SJSA1 (cell line): ENCODE results near the gene HOXD12. TPM values are rescaled to one million over a fixed set of nuclear protein-coding genes. Genes with fewer than 3 reads are reported as not detected.

Experiments used
- DNase-seq, 2 experiments: peaks; one replicate each; pipeline ENCODE4 v3.0.0-alpha.2; 2015 to 2020; ENCODE audit warnings: low spot score in 2 of 2, low read depth in 1 of 2
- H3K27ac ChIP-seq: fragments of 250-450 bp; sonication (Bioruptor Pico); 2 replicates; pipeline ENCODE4 v1.5.1; 2020; ENCODE audit warnings: mild to moderate bottlenecking, moderate library complexity
- H3K27me3 ChIP-seq: fragments of 250-450 bp; sonication (Bioruptor Pico); replicated peaks from 2 replicates; pipeline ENCODE4 v1.5.1; 2020; ENCODE audit warnings: mild to moderate bottlenecking, moderate library complexity
- H3K36me3 ChIP-seq: fragments of 250-450 bp; sonication (Bioruptor Pico); 2 replicates; pipeline ENCODE4 v1.5.1; 2020; ENCODE audit warnings: mild to moderate bottlenecking
- H3K4me1 ChIP-seq: fragments of 250-450 bp; sonication (Bioruptor Pico); replicated peaks from 2 replicates; pipeline ENCODE4 v1.6.1; 2021; ENCODE audit warnings: mild to moderate bottlenecking
- H3K4me3 ChIP-seq: fragments of 250-450 bp; sonication (Bioruptor Pico); 2 replicates; pipeline ENCODE4 v1.5.1; 2020; ENCODE audit warnings: mild to moderate bottlenecking
- H3K9me3 ChIP-seq: fragments of 250-450 bp; sonication (Bioruptor Pico); replicated peaks from 2 replicates; pipeline ENCODE4 v1.5.1; 2020; ENCODE audit warnings: mild to moderate bottlenecking
- total RNA-seq: library from RNA; depleted of rRNA; stranded (reverse); fragments of >200 nt; shearing (Covaris generic); gene quantifications from 2 replicates; pipeline ENCODE4 v1.2.3, GENCODE V29; 2014; rRNA removed

Gene HOXD12
- total RNA-seq, 1 experiment from 2014 or later: 0.13 TPM

- Histone ChIP-seq H3K36me3 (peaks cover 14% of the 10 kb centered on the region; the same call in 1 of the 2 replicates), H3K27me3 (no peaks in the 10 kb centered on the region), H3K4me1 (no peaks in the 10 kb centered on the region), H3K4me3 (no peak overlapping the region), H3K27ac (no peak overlapping the region), H3K9me3 (no peaks in the 10 kb centered on the region)
- no peak for DNase-seq
Measured at GRCh38 chr2:176150584-176151441, 51.2 kb downstream of the HOXD12 start.

GRCh38 chr2:176151442-176152287, 52.1 kb downstream of the HOXD12 start, which contains the start of gene HOXD4:
Gene HOXD4 (plus strand): TSS chr2:176151550. CDS start chr2:176151634, 84 bp downstream.
- Histone ChIP-seq H3K4me1 (no peaks in the 10 kb centered on the region), H3K9me3 (no peaks in the 10 kb centered on the region), H3K27me3 (no peaks in the 10 kb centered on the region), H3K27ac (no peak within 1 kb of the TSS), H3K4me3 (no peak within 1 kb of the TSS), H3K36me3 (peaks cover 14% of the 10 kb centered on the region; the same call in 1 of the 2 replicates)
- no peak for DNase-seq

Other genes starting within 250 kb of the HOXD12 start
- gene LNPK, start 97.5 kb upstream of the HOXD12 start, total RNA-seq: 46.0 and 54.6 TPM in 2 replicates
- gene EVX2, start 15.8 kb upstream of the HOXD12 start, total RNA-seq: not detected in 2 replicates
- 0.06 and 0.50 TPM in 2 replicates for gene HOXD13, start 7.1 kb upstream of the HOXD12 start, total RNA-seq
- not detected in 2 replicates for gene HOXD11, start 7.5 kb downstream of the HOXD12 start, total RNA-seq
- not detected in 2 replicates for gene HOXD10, start 17.0 kb downstream of the HOXD12 start, total RNA-seq
- gene HOXD9, start 22.9 kb downstream of the HOXD12 start, total RNA-seq: 1.8 TPM in 2 replicates
- 13.0 and 16.8 TPM in 2 replicates for gene HOXD8, start 29.9 kb downstream of the HOXD12 start, total RNA-seq
- gene HOXD4, start 51.8 kb downstream of the HOXD12 start, total RNA-seq: 0.29 and 5.9 TPM in 2 replicates
- gene HOXD3, start 57.5 kb downstream of the HOXD12 start, total RNA-seq: 0.66 and 1.1 TPM in 2 replicates
- gene HOXD1, start 88.9 kb downstream of the HOXD12 start, total RNA-seq: not detected in 2 replicates
- gene MTX2, start 169.6 kb downstream of the HOXD12 start, total RNA-seq: 34.1 and 34.3 TPM in 2 replicates